Thyroid gland (tissue), 4 donors: Measurements from ENCODE around the gene MICU1.

Experiments
- POLR2A ChIP-seq, 2 donors: fragments of 450-650 bp; IDR thresholded peaks; one replicate each; pipeline ENCODE4 v1.6.1; 2017; ENCODE audit warnings: antibody characterized with exemption in 2 of 2, mild to moderate bottlenecking in 2 of 2, moderate library complexity in 1 of 2
- TF ChIP-seq, protein P1 (sequence below), 6 experiments: fragments of 200-600 bp in 3 of 6; fragments of 450-650 bp in 3 of 6; sonication (generic) in 3 of 6; IDR thresholded peaks; one replicate each; pipeline ENCODE4 v1.5.1; 2016 to 2019; ENCODE audit warnings: antibody characterized with exemption in 6 of 6, mild to moderate bottlenecking in 2 of 6, inconsistent platforms in 1 of 6, moderate library complexity in 1 of 6

- TF ChIP-seq, protein P1, sequence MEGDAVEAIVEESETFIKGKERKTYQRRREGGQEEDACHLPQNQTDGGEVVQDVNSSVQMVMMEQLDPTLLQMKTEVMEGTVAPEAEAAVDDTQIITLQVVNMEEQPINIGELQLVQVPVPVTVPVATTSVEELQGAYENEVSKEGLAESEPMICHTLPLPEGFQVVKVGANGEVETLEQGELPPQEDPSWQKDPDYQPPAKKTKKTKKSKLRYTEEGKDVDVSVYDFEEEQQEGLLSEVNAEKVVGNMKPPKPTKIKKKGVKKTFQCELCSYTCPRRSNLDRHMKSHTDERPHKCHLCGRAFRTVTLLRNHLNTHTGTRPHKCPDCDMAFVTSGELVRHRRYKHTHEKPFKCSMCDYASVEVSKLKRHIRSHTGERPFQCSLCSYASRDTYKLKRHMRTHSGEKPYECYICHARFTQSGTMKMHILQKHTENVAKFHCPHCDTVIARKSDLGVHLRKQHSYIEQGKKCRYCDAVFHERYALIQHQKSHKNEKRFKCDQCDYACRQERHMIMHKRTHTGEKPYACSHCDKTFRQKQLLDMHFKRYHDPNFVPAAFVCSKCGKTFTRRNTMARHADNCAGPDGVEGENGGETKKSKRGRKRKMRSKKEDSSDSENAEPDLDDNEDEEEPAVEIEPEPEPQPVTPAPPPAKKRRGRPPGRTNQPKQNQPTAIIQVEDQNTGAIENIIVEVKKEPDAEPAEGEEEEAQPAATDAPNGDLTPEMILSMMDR (IDR thresholded peaks at IDR 0.05), result no peak
- no peak for TF ChIP-seq POLR2A (IDR thresholded peaks at IDR 0.05)
Measured at GRCh38 chr10:72472306-72472705, 153.6 kb downstream of the MICU1 start.
